CD14-positive monocyte (primary cell): Measurements from ENCODE around the gene DOK6. TPM values are rescaled to one million over a fixed set of nuclear protein-coding genes. Genes with fewer than 3 reads are reported as not detected.

Source experiments
- DNase-seq, 3 donors: peaks; one replicate each; pipeline ENCODE4 v3.0.0-alpha.2; 2011 to 2022
- H2AFZ ChIP-seq: 2 replicates; pipeline ENCODE4 v1.6.0; 2012; ENCODE audit warnings: mild to moderate bottlenecking, low read depth, low read length, inconsistent platforms; ENCODE audit not compliant: insufficient read depth, poor library complexity, severe bottlenecking
- H3K27ac ChIP-seq, 2 donors: 1 replicate in 1 of 2; 2 replicates in 1 of 2; pipeline ENCODE4 v1.5.1; 2012 to 2013; ENCODE audit warnings: low read length in 2 of 2, control low read depth in 1 of 2, inconsistent platforms in 1 of 2, low read depth in 1 of 2, mild to moderate bottlenecking in 1 of 2
- H3K27me3 ChIP-seq, 2 donors: one replicate each; pipeline versions ENCODE4 v1.6.0 to v1.6.1; 2011 to 2013; ENCODE audit warnings: low read length in 2 of 2; ENCODE audit not compliant: control insufficient read depth in 2 of 2, insufficient read depth in 2 of 2
- H3K36me3 ChIP-seq, 2 donors: replicated peaks in 1 of 2; 1 replicate in 1 of 2; 2 replicates in 1 of 2; pipeline versions ENCODE4 v1.5.1 to v1.6.1; 2012 to 2013; ENCODE audit warnings: low read length in 2 of 2, control low read depth in 1 of 2, inconsistent platforms in 1 of 2, mild to moderate bottlenecking in 1 of 2; ENCODE audit not compliant: insufficient read depth in 2 of 2, control insufficient read depth in 1 of 2
- H3K4me1 ChIP-seq, 2 donors: 1 replicate in 1 of 2; 2 replicates in 1 of 2; pipeline versions ENCODE4 v1.5.1 to v1.6.1; 2012 to 2013; ENCODE audit warnings: low read length in 2 of 2, control low read depth in 1 of 2, inconsistent platforms in 1 of 2, mild to moderate bottlenecking in 1 of 2, moderate library complexity in 1 of 2; ENCODE audit not compliant: insufficient read depth in 2 of 2, control insufficient read depth in 1 of 2
- H3K4me2 ChIP-seq: replicated peaks from 2 replicates; pipeline ENCODE3; 2012; ENCODE audit warnings: low read length, moderate library complexity, mild to moderate bottlenecking; ENCODE audit not compliant: poor library complexity, severe bottlenecking; ENCODE audit errors: extremely low read depth
- H3K4me3 ChIP-seq, 3 experiments: fragments of 200-600 bp in 1 of 3; sonication (generic) in 1 of 3; replicated peaks in 1 of 3; 1 replicate in 2 of 3; 2 replicates in 1 of 3; pipeline ENCODE4 v1.5.1; 2011 to 2013; ENCODE audit warnings: low read length in 3 of 3, mild to moderate bottlenecking in 3 of 3, control low read depth in 2 of 3, low read depth in 2 of 3, inconsistent platforms in 1 of 3, moderate library complexity in 1 of 3
- H3K79me2 ChIP-seq: 2 replicates; pipeline ENCODE4 v1.6.0; 2012; ENCODE audit warnings: mild to moderate bottlenecking, control low read depth, inconsistent platforms, low read length, moderate library complexity; ENCODE audit not compliant: insufficient read depth
- H3K9ac ChIP-seq: 2 replicates; pipeline ENCODE4 v1.6.0; 2017; ENCODE audit warnings: low read length, mild to moderate bottlenecking; ENCODE audit not compliant: insufficient read depth, poor library complexity, severe bottlenecking
- H3K9me3 ChIP-seq, 2 donors: replicated peaks in 1 of 2; 1 replicate in 1 of 2; 2 replicates in 1 of 2; pipeline versions ENCODE4 v1.5.1 to v1.6.1; 2012 to 2013; ENCODE audit warnings: low read length in 2 of 2, control low read depth in 1 of 2; ENCODE audit not compliant: control insufficient read depth in 1 of 2, insufficient read depth in 1 of 2
- H4K20me1 ChIP-seq: 2 replicates; pipeline ENCODE4 v1.6.0; 2012; ENCODE audit warnings: mild to moderate bottlenecking, low read length, control low read depth, moderate library complexity; ENCODE audit not compliant: insufficient read depth
- H3K27ac Mint-ChIP-seq, 7 donors: one replicate each; pipeline ENCODE4 v1.8.0; 2020; ENCODE audit warnings: mild to moderate bottlenecking in 7 of 7, mixed read lengths in 7 of 7, moderate library complexity in 6 of 7, inconsistent platforms in 2 of 7
- H3K27me3 Mint-ChIP-seq, 3 donors: one replicate each; pipeline ENCODE4 v1.8.0; 2021 to 2022; ENCODE audit warnings: low read depth in 3 of 3, mild to moderate bottlenecking in 3 of 3, mixed read lengths in 3 of 3, moderate library complexity in 3 of 3, inconsistent platforms in 1 of 3
- H3K36me3 Mint-ChIP-seq, 2 donors: one replicate each; pipeline ENCODE4 v1.8.0; 2020; ENCODE audit warnings: mixed read lengths in 2 of 2, inconsistent platforms in 1 of 2, mild to moderate bottlenecking in 1 of 2
- H3K4me1 Mint-ChIP-seq: one replicate; pipeline ENCODE4 v1.8.0; 2020; ENCODE audit warnings: mild to moderate bottlenecking, mixed read lengths
- H3K4me3 Mint-ChIP-seq, 2 donors: one replicate each; pipeline ENCODE4 v1.8.0; 2020; ENCODE audit warnings: mild to moderate bottlenecking in 2 of 2, mixed read lengths in 2 of 2, moderate library complexity in 1 of 2
- H3K9me3 Mint-ChIP-seq, 7 donors: one replicate each; pipeline ENCODE4 v1.8.0; 2020 to 2022; ENCODE audit warnings: mixed read lengths in 7 of 7, mild to moderate bottlenecking in 6 of 7, moderate library complexity in 6 of 7, inconsistent platforms in 2 of 7
- CTCF ChIP-seq: fragments of 200-600 bp; IDR thresholded peaks from one replicate; pipeline ENCODE4 v1.8.0; 2022; ENCODE audit warnings: antibody characterized with exemption, mild to moderate bottlenecking
- WGBS: methylation state at CpG from one replicate; pipeline ENCODE4 v1.1.5; 2013; ENCODE audit warnings: missing lambda C conversion rate; ENCODE audit not compliant: insufficient coverage; 5-methylcytosine and 5-hydroxymethylcytosine counted together
- intact Hi-C, 2 donors: fragments of 100-400 bp; cut with micrococcal nuclease; formaldehyde crosslinking; loops; one replicate each; pipeline versions ENCODE4 v1.15.0 to v1.15.1; 2023
- polyA plus RNA-seq, 3 donors: library from polyadenylated mRNA; depleted of rRNA in 1 of 3; unstranded in 2 of 3; stranded (reverse) in 1 of 3; fragments of 300-500 nt in 2 of 3; fragments of >200 nt in 1 of 3; fragmentation: Illumina TruSeq in 2 of 3; gene quantifications; 1 replicate in 2 of 3; 2 replicates in 1 of 3; pipeline ENCODE4 v1.2.3, GENCODE V29; 2012 to 2021

The DOK6 gene
- polyA plus RNA-seq, 3 donors: not detected

- no peak for DNase-seq
- Histone ChIP-seq H2AFZ (no peak overlapping the region), H3K4me3 (no peak overlapping the region), H3K4me1 (no peaks in the 10 kb centered on the region), H3K27ac (no peak overlapping the region), H3K9ac (no peak overlapping the region), H4K20me1 (no peaks in the 10 kb centered on the region), H3K36me3 (no peaks in the 10 kb centered on the region), H3K4me2 (no peak overlapping the region), H3K27me3 (no peaks in the 10 kb centered on the region), H3K79me2 (no peaks in the 10 kb centered on the region), H3K9me3 (no peaks in the 10 kb centered on the region)
- Mint-ChIP-seq H3K4me3 (no peak overlapping the region), H3K36me3 (no peaks in the 10 kb centered on the region), H3K4me1 (no peaks in the 10 kb centered on the region), H3K27ac (no peak overlapping the region), H3K9me3 (peaks cover 0 to 6% (median 0%) of the 10 kb centered on the region in 7 donors), H3K27me3 (peaks cover 0 to 5% (median 2%) of the 10 kb centered on the region in 3 donors)
- TF ChIP-seq CTCF: no peak
- WGBS: 89% methylated on average over 1 of the region's 5 CpGs
- intact Hi-C loops: no loop called here
Measured at GRCh38 chr18:69843015-69843414, 442.3 kb downstream of the DOK6 start.

- H3K4me1 ChIP-seq: no peaks in the 10 kb centered on the region
- TF ChIP-seq CTCF: no peak
- H2AFZ ChIP-seq: no peak overlapping the region
- no peak overlapping the region for H3K27ac ChIP-seq
- no peak overlapping the region for H3K4me3 ChIP-seq
- Mint-ChIP-seq H3K36me3 (no peaks in the 10 kb centered on the region), H3K4me1 (no peaks in the 10 kb centered on the region), H3K27me3 (peaks cover 0 to 2% (median 2%) of the 10 kb centered on the region in 3 donors), H3K27ac (no peak overlapping the region), H3K9me3 (no peaks in the 10 kb centered on the region), H3K4me3 (no peak overlapping the region)
- H3K36me3 ChIP-seq: no peaks in the 10 kb centered on the region
- DNase-seq: no peak
- H4K20me1 ChIP-seq: no peaks in the 10 kb centered on the region
- H3K4me2 ChIP-seq: no peak overlapping the region
- H3K27me3 ChIP-seq: no peaks in the 10 kb centered on the region
- H3K9me3 ChIP-seq: no peaks in the 10 kb centered on the region
- no peaks in the 10 kb centered on the region for H3K79me2 ChIP-seq
- intact Hi-C loops: no loop called here
- H3K9ac ChIP-seq: no peak overlapping the region
- no CpG with 5 or more reads among the region's 2 CpGs for WGBS
Measured at GRCh38 chr18:69844656-69845055, 444.0 kb downstream of the DOK6 start.
